Neural cell (in vitro differentiated cells): ENCODE data around the gene PANX2. TPM values are rescaled to one million over a fixed set of nuclear protein-coding genes. Genes with fewer than 3 reads are reported as not detected.

ENCODE experiments used
- H2AFZ ChIP-seq: fragments of 200-600, 300-800 bp; sonication (generic), shearing (Covaris generic); 2 replicates; pipeline ENCODE4 v1.6.0; 2014; ENCODE audit warnings: low read depth, mild to moderate bottlenecking, antibody characterized with exemption, low read length, moderate library complexity
- H3F3A ChIP-seq: fragments of 200-600 bp; shearing (Covaris generic); 2 replicates; pipeline ENCODE4 v1.6.1; 2016; ENCODE audit warnings: mild to moderate bottlenecking, moderate library complexity, mixed read lengths, antibody characterized with exemption, low read length; ENCODE audit not compliant: insufficient read depth, poor library complexity, severe bottlenecking
- H3K27ac ChIP-seq: fragments of 200-600, 300-800 bp; sonication (generic), shearing (Covaris generic); 2 replicates; pipeline ENCODE4 v1.5.1; 2014; ENCODE audit warnings: mild to moderate bottlenecking, low read length, moderate library complexity
- H3K27me3 ChIP-seq: fragments of 300-800, 200-600 bp; sonication (generic), shearing (Covaris generic); 2 replicates; pipeline ENCODE4 v1.6.0; 2014; ENCODE audit warnings: mild to moderate bottlenecking, low read depth, low read length, moderate library complexity; ENCODE audit not compliant: insufficient read depth
- H3K36me3 ChIP-seq: fragments of 300-800, 200-600 bp; sonication (generic), shearing (Covaris generic); 2 replicates; pipeline ENCODE4 v1.5.1; 2014; ENCODE audit warnings: mild to moderate bottlenecking, antibody characterized with exemption, low read length, moderate library complexity; ENCODE audit not compliant: insufficient read depth
- H3K4me2 ChIP-seq: fragments of 300-800, 200-600 bp; sonication (generic), shearing (Covaris generic); 2 replicates; pipeline ENCODE4 v1.6.0; 2014; ENCODE audit warnings: mild to moderate bottlenecking, low read length
- H3K4me3 ChIP-seq: fragments of 300-800, 200-600 bp; sonication (generic), shearing (Covaris generic); 2 replicates; pipeline ENCODE4 v1.5.1; 2014; ENCODE audit warnings: mild to moderate bottlenecking, low read length, moderate library complexity
- H3K79me2 ChIP-seq: fragments of 200-600 bp; shearing (Covaris generic); replicated peaks from 2 replicates; pipeline ENCODE4 v1.6.0; 2014; ENCODE audit warnings: mild to moderate bottlenecking, low read length, moderate library complexity; ENCODE audit not compliant: insufficient read depth
- H3K9ac ChIP-seq: fragments of 300-800, 200-600 bp; sonication (generic), shearing (Covaris generic); 2 replicates; pipeline ENCODE4 v1.6.1; 2016; ENCODE audit warnings: mild to moderate bottlenecking, low read length, mixed read lengths
- H3K9me2 ChIP-seq: fragments of 200-600 bp; shearing (Covaris generic); 2 replicates; pipeline ENCODE4 v1.6.1; 2016; ENCODE audit warnings: mild to moderate bottlenecking, low read length, mixed read lengths; ENCODE audit not compliant: insufficient read depth
- H3K9me3 ChIP-seq: fragments of 200-600, 300-800 bp; sonication (generic), shearing (Covaris generic); 2 replicates; pipeline ENCODE4 v1.6.1; 2016; ENCODE audit warnings: mild to moderate bottlenecking, mixed run types, low read length, moderate library complexity, mixed read lengths
- H4K20me1 ChIP-seq: fragments of 200-600 bp; shearing (Covaris generic); 2 replicates; pipeline ENCODE4 v1.6.1; 2016; ENCODE audit warnings: mild to moderate bottlenecking, mixed run types; ENCODE audit not compliant: insufficient read depth
- CTCF ChIP-seq: fragments of 450-650 bp; IDR thresholded peaks from 2 replicates; pipeline ENCODE4 v1.5.1; 2014; ENCODE audit warnings: antibody characterized with exemption, mild to moderate bottlenecking, moderate library complexity; ENCODE audit not compliant: poor library complexity, severe bottlenecking
- EP300 ChIP-seq: fragments of 450-650 bp; conservative IDR thresholded peaks from 2 replicates; pipeline ENCODE4 v1.6.1; 2014; ENCODE audit warnings: antibody characterized with exemption, mild to moderate bottlenecking, moderate library complexity; ENCODE audit not compliant: poor library complexity, severe bottlenecking
- EZH2 ChIP-seq: fragments of 200-600, 300-800 bp; shearing (Covaris generic), sonication (generic); IDR thresholded peaks from 2 replicates; pipeline ENCODE4 v1.6.1; 2014; ENCODE audit warnings: antibody characterized with exemption, low read length, borderline replicate concordance, mild to moderate bottlenecking; ENCODE audit not compliant: insufficient read depth, poor library complexity, severe bottlenecking
- MXI1 ChIP-seq: fragments of 450-650 bp; conservative IDR thresholded peaks from 2 replicates; pipeline ENCODE4 v1.6.1; 2014; ENCODE audit warnings: antibody characterized with exemption, mild to moderate bottlenecking; ENCODE audit not compliant: poor library complexity, severe bottlenecking
- POLR2AphosphoS5 ChIP-seq: IDR thresholded peaks from 2 replicates; pipeline ENCODE4 v1.6.1; 2012
- RAD21 ChIP-seq: fragments of 450-650 bp; conservative IDR thresholded peaks from 2 replicates; pipeline ENCODE4 v1.6.1; 2014; ENCODE audit warnings: antibody characterized with exemption, mild to moderate bottlenecking, moderate library complexity
- SMC3 ChIP-seq: fragments of 450-650 bp; conservative IDR thresholded peaks from 2 replicates; pipeline ENCODE4 v1.6.1; 2014; ENCODE audit warnings: antibody characterized with exemption, mild to moderate bottlenecking, moderate library complexity; ENCODE audit not compliant: poor library complexity
- TAF1 ChIP-seq: IDR thresholded peaks from 2 replicates; pipeline ENCODE4 v1.6.1; 2012; ENCODE audit warnings: low read depth
- polyA plus RNA-seq: library from polyadenylated mRNA; depleted of rRNA; stranded (reverse); fragments of >200 nt; gene quantifications from 2 replicates; pipeline ENCODE4 v1.2.3, GENCODE V29; 2014
- TF ChIP-seq, protein P1 (sequence below): IDR thresholded peaks from 2 replicates; pipeline ENCODE4 v1.6.1; 2012; ENCODE audit warnings: borderline replicate concordance

Gene PANX2
- polyA plus RNA-seq, 1 donor from 2014 or later: 3.4 TPM

DNA sequence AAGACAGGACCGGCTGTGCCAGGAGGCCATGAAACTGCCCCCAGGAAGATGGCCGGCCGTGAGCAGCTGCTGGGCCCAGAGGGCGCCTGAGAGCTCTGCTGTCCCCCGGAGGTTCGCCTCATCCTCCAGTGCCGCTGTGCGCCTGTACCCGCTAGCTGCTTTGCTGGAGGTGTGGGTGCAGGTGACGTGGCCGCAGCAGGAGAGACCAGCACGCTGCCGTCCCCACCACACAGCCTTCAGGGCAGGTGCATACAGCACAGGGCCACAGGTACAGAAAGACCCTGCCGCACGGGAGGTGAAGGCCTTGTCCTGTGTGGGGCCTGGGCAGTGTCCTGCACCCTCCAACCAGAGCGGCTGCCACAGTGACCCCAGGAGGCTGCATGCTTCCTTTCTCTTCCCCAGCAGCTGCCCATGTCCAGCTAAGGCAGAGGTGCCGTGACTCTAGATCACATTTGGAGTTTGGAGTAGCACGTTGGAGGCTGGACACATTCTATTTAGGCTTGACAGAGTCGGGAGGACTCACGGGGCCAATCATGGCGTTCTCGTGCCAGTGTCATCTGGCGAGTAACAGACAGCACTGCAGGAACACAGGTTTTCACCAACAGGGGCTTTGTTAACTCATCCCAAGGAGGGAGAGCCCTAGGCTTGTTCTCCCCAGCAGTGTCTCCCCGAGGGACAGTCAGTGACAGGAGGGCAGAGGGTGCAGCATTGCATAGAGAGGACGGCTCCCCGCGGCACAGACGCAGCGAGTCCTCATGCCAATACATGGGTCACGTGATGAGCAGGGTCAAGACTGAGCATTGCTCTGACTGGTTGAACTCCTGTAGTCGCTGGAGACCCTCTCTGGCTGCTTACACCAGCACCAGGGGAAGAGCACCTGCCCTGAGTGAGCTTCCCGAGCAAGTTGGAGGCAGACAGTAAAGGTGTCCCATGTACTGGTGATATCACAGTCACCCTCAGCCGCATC lies 18.7 kb upstream of the PANX2 start:
- Histone ChIP-seq H3K27ac (no peak overlapping the region), H3K27me3 (no peaks in the 10 kb centered on the region), H3K9me2 (no peaks in the 10 kb centered on the region), H3K79me2 (no peaks in the 10 kb centered on the region), H2AFZ (no peak overlapping the region), H3F3A (no peaks in the 10 kb centered on the region), H4K20me1 (no peaks in the 10 kb centered on the region), H3K4me3 (no peak overlapping the region), H3K4me2 (no peak overlapping the region), H3K36me3 (no peaks in the 10 kb centered on the region), H3K9ac (no peak overlapping the region), H3K9me3 (no peaks in the 10 kb centered on the region)
- no peak for TF ChIP-seq SMC3
- TF ChIP-seq TAF1: no peak
- TF ChIP-seq POLR2AphosphoS5: no peak
- TF ChIP-seq CTCF: no peak
- TF ChIP-seq EP300: no peak
- no peak for TF ChIP-seq MXI1
- no peak for TF ChIP-seq RAD21
- TF ChIP-seq, protein P1, sequence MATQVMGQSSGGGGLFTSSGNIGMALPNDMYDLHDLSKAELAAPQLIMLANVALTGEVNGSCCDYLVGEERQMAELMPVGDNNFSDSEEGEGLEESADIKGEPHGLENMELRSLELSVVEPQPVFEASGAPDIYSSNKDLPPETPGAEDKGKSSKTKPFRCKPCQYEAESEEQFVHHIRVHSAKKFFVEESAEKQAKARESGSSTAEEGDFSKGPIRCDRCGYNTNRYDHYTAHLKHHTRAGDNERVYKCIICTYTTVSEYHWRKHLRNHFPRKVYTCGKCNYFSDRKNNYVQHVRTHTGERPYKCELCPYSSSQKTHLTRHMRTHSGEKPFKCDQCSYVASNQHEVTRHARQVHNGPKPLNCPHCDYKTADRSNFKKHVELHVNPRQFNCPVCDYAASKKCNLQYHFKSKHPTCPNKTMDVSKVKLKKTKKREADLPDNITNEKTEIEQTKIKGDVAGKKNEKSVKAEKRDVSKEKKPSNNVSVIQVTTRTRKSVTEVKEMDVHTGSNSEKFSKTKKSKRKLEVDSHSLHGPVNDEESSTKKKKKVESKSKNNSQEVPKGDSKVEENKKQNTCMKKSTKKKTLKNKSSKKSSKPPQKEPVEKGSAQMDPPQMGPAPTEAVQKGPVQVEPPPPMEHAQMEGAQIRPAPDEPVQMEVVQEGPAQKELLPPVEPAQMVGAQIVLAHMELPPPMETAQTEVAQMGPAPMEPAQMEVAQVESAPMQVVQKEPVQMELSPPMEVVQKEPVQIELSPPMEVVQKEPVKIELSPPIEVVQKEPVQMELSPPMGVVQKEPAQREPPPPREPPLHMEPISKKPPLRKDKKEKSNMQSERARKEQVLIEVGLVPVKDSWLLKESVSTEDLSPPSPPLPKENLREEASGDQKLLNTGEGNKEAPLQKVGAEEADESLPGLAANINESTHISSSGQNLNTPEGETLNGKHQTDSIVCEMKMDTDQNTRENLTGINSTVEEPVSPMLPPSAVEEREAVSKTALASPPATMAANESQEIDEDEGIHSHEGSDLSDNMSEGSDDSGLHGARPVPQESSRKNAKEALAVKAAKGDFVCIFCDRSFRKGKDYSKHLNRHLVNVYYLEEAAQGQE: no peak
- no peak for TF ChIP-seq EZH2

DNA sequence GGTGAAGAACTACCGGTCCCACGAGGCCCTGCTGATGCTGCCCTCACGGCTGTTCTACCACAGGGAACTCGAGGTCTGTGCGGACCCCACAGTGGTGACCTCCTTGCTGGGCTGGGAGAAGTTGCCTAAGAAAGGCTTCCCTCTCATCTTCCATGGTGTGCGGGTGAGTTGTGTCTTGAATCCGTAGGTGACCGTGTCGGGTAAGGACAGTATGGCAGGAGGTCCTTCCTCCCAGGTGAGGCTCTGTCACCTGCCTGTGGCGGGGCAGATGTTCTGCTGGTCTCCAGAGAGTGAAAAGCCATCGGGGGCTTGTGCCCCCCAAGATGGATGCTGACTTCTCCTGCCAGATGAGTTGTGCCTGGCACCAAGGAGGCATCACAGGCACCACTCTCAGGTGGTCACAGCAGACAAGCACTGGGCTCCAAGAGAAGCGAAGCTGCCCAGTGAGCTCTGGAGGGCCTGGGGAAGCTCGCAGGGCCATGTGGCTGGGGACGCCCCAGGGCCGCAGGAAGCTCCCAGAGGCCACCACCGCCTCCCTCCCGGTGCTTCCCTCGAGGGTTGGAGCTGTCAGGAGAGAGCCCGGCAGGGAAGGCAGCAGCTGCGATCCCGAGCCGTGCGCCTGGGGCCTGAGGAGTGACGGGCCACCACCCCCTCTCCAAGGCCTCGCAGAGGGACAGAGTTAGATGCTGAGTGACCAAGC lies 17.3 kb upstream of the PANX2 start:
- Histone ChIP-seq H3K79me2 (no peaks in the 10 kb centered on the region), H3K9me2 (no peaks in the 10 kb centered on the region), H3K27me3 (no peaks in the 10 kb centered on the region), H3K4me3 (no peak overlapping the region), H3K9me3 (no peaks in the 10 kb centered on the region), H4K20me1 (no peaks in the 10 kb centered on the region), H3K4me2 (no peak overlapping the region), H3K27ac (no peak overlapping the region), H3K9ac (no peak overlapping the region), H2AFZ (no peak overlapping the region), H3F3A (no peaks in the 10 kb centered on the region), H3K36me3 (no peaks in the 10 kb centered on the region)
- no peak for TF ChIP-seq EP300
- TF ChIP-seq POLR2AphosphoS5: no peak
- TF ChIP-seq EZH2: no peak
- TF ChIP-seq, protein P1: no peak
- no peak for TF ChIP-seq MXI1
- TF ChIP-seq SMC3: no peak
- TF ChIP-seq CTCF: no peak
- no peak for TF ChIP-seq TAF1
- no peak for TF ChIP-seq RAD21
